H1 (cell line): ENCODE data around the gene DPP3. TPM values are rescaled to one million over a fixed set of nuclear protein-coding genes. Genes with fewer than 3 reads are reported as not detected.
A peak's percentile ranks its signal among the peaks of the same experiment; 100 is the strongest.

Experiments
- CTCF ChIA-PET: fragments of 300-600 bp; sonication (Branson Sonifier 250); formaldehyde crosslinking; loops from one replicate; lab custom pipeline; 2021; ENCODE audit not compliant: partially characterized antibody; lab: Charles Lee
- POLR2A ChIA-PET: fragments of 300-600 bp; sonication (Branson Sonifier 250); formaldehyde crosslinking; loops from one replicate; lab custom pipeline; 2021; ENCODE audit warnings: inconsistent platforms; ENCODE audit not compliant: partially characterized antibody; lab: Charles Lee
- DNase-seq, 2 experiments: peaks; one replicate each; pipeline versions ENCODE4 v3.0.0 to v3.0.0-alpha.2; 2010 to 2022; ENCODE audit warnings: low spot score in 2 of 2, low read depth in 1 of 2, mixed read lengths in 1 of 2
- FAIRE-seq: peaks from 2 replicates; lab custom pipeline; 2011; peaks lifted over from hg19 to GRCh38; lab: Jason Lieb, UNC
- H2AFZ ChIP-seq: 2 replicates; pipeline ENCODE4 v1.8.1; 2012; ENCODE audit warnings: low read length, inconsistent platforms
- H2AK5ac ChIP-seq: 2 replicates; pipeline ENCODE4 v1.6.1; 2013; ENCODE audit warnings: low read depth, low read length
- H2BK120ac ChIP-seq: replicated peaks from 2 replicates; pipeline ENCODE3; 2013; ENCODE audit warnings: low read depth, low read length, inconsistent platforms
- H2BK12ac ChIP-seq: 2 replicates; pipeline ENCODE4 v1.6.1; 2013; ENCODE audit warnings: low read depth, low read length
- H2BK15ac ChIP-seq: 2 replicates; pipeline ENCODE4 v1.6.1; 2013; ENCODE audit warnings: low read length
- H2BK20ac ChIP-seq: 2 replicates; pipeline ENCODE4 v1.6.1; 2013; ENCODE audit warnings: low read length
- H2BK5ac ChIP-seq: 2 replicates; pipeline ENCODE4 v1.6.1; 2013; ENCODE audit warnings: low read depth, low read length
- H3K14ac ChIP-seq: 2 replicates; pipeline ENCODE4 v1.6.1; 2013; ENCODE audit warnings: inconsistent platforms; ENCODE audit not compliant: insufficient read length
- H3K18ac ChIP-seq: 2 replicates; pipeline ENCODE4 v1.6.1; 2013; ENCODE audit warnings: low read length; ENCODE audit errors: extremely low read depth
- H3K23ac ChIP-seq: 2 replicates; pipeline ENCODE4 v1.6.1; 2013; ENCODE audit warnings: inconsistent platforms; ENCODE audit not compliant: insufficient read length
- H3K23me2 ChIP-seq: 2 replicates; pipeline ENCODE4 v1.6.1; 2013; ENCODE audit warnings: low read depth, low read length
- H3K27ac ChIP-seq: 2 replicates; pipeline ENCODE4 v1.6.1; 2011; ENCODE audit warnings: low read depth, low read length, inconsistent platforms
- H3K27me3 ChIP-seq, 4 experiments: replicated peaks in 1 of 4; 1 replicate in 1 of 4; 2 replicates in 3 of 4; pipeline versions ENCODE4 v1.6.1 to v1.8.1; 2011 to 2013; ENCODE audit warnings: low read length in 3 of 4, mild to moderate bottlenecking in 3 of 4, inconsistent platforms in 2 of 4, mixed read lengths in 2 of 4, moderate library complexity in 1 of 4; ENCODE audit not compliant: control insufficient read depth in 3 of 4, insufficient read depth in 3 of 4; ENCODE audit errors: extremely low read depth in 1 of 4
- H3K36me3 ChIP-seq, 4 experiments: 2 replicates each; pipeline versions ENCODE4 v1.6.1 to v1.8.1; 2011 to 2013; ENCODE audit warnings: mild to moderate bottlenecking in 4 of 4, low read length in 3 of 4, moderate library complexity in 2 of 4, control low read depth in 1 of 4, inconsistent platforms in 1 of 4; ENCODE audit not compliant: insufficient read depth in 4 of 4, control insufficient read depth in 2 of 4
- H3K4ac ChIP-seq: replicated peaks from 2 replicates; pipeline ENCODE3; 2013; ENCODE audit warnings: low read length, low read depth, mixed read lengths, inconsistent platforms; ENCODE audit not compliant: insufficient read length
- H3K4me1 ChIP-seq, 4 experiments: replicated peaks in 1 of 4; 1 replicate in 1 of 4; 2 replicates in 3 of 4; pipeline versions ENCODE4 v1.6.1 to v1.8.1; 2011 to 2013; ENCODE audit warnings: low read length in 3 of 4, inconsistent platforms in 2 of 4, mixed read lengths in 1 of 4; ENCODE audit not compliant: insufficient read depth in 4 of 4, control insufficient read depth in 3 of 4
- H3K4me2 ChIP-seq, 2 experiments: 2 replicates each; pipeline versions ENCODE4 v1.6.1 to v1.8.1; 2011 to 2013; ENCODE audit warnings: low read depth in 2 of 2, low read length in 2 of 2, control low read depth in 1 of 2, inconsistent platforms in 1 of 2, mild to moderate bottlenecking in 1 of 2; ENCODE audit not compliant: insufficient read depth in 1 of 2
- H3K4me3 ChIP-seq, 4 experiments: fragments of 200-600, 300-600 bp in 1 of 4; sonication (generic), shearing (Covaris generic), sonication (Bioruptor Twin) in 1 of 4; 2 replicates each; pipeline versions ENCODE4 v1.5.1 to v1.8.1; 2011 to 2016; ENCODE audit warnings: low read length in 4 of 4, low read depth in 3 of 4, control low read depth in 2 of 4, inconsistent platforms in 2 of 4, mild to moderate bottlenecking in 2 of 4, mixed read lengths in 1 of 4, moderate library complexity in 1 of 4; ENCODE audit not compliant: insufficient read depth in 2 of 4; ENCODE audit errors: extremely low read depth in 1 of 4
- H3K56ac ChIP-seq: replicated peaks from 2 replicates; pipeline ENCODE3; 2013; ENCODE audit warnings: low read depth, mild to moderate bottlenecking, mixed read lengths, low read length, inconsistent platforms; ENCODE audit not compliant: insufficient read length
- H3K79me1 ChIP-seq: 2 replicates; pipeline ENCODE4 v1.6.1; 2013; ENCODE audit warnings: low read depth, low read length, control low read depth
- H3K79me2 ChIP-seq, 2 experiments: 2 replicates each; pipeline versions ENCODE4 v1.6.1 to v1.8.1; 2012 to 2013; ENCODE audit warnings: low read length in 2 of 2, mild to moderate bottlenecking in 2 of 2, inconsistent platforms in 1 of 2; ENCODE audit not compliant: insufficient read depth in 2 of 2, control insufficient read depth in 1 of 2
- H3K9ac ChIP-seq, 4 experiments: replicated peaks in 1 of 4; 1 replicate in 1 of 4; 2 replicates in 3 of 4; pipeline versions ENCODE4 v1.6.1 to v1.8.1; 2011 to 2013; ENCODE audit warnings: low read depth in 3 of 4, low read length in 3 of 4, control low read depth in 2 of 4, mild to moderate bottlenecking in 2 of 4, moderate library complexity in 2 of 4, inconsistent platforms in 1 of 4; ENCODE audit errors: extremely low read depth in 1 of 4
- H3K9me3 ChIP-seq, 2 experiments: 2 replicates each; pipeline versions ENCODE4 v1.6.1 to v1.8.1; 2012 to 2013; ENCODE audit warnings: mild to moderate bottlenecking in 2 of 2, moderate library complexity in 2 of 2, control low read depth in 1 of 2, inconsistent platforms in 1 of 2, low read depth in 1 of 2, low read length in 1 of 2, mixed read lengths in 1 of 2; ENCODE audit not compliant: insufficient read depth in 2 of 2
- H4K20me1 ChIP-seq, 2 experiments: replicated peaks in 1 of 2; 2 replicates each; pipeline versions ENCODE3 to v1.8.1; 2011 to 2013; ENCODE audit warnings: inconsistent platforms in 2 of 2, low read length in 2 of 2, mild to moderate bottlenecking in 1 of 2; ENCODE audit not compliant: insufficient read depth in 2 of 2, control insufficient read depth in 1 of 2
- H4K5ac ChIP-seq: 2 replicates; pipeline ENCODE4 v1.6.1; 2013; ENCODE audit warnings: low read length, low read depth, mixed read lengths, inconsistent platforms; ENCODE audit not compliant: insufficient read length
- H4K8ac ChIP-seq: 2 replicates; pipeline ENCODE4 v1.8.0; 2013; ENCODE audit warnings: mild to moderate bottlenecking, moderate library complexity, low read length, inconsistent platforms; ENCODE audit not compliant: insufficient read depth; ENCODE audit errors: extremely low read depth
- H4K91ac ChIP-seq: replicated peaks from 2 replicates; pipeline ENCODE3; 2013; ENCODE audit warnings: low read length, mixed read lengths, inconsistent platforms; ENCODE audit not compliant: insufficient read length
- POLR2A ChIP-seq, 2 experiments: IDR thresholded peaks; 1 replicate in 1 of 2; 2 replicates in 1 of 2; pipeline ENCODE4 v1.6.1; 2011; ENCODE audit warnings: low read depth in 2 of 2, low read length in 2 of 2, mild to moderate bottlenecking in 2 of 2; ENCODE audit errors: control extremely low read depth in 1 of 2
- SAP30 ChIP-seq: fragments of 300-600 bp; sonication (generic); IDR thresholded peaks from 2 replicates; pipeline ENCODE4 v1.7.1; 2012; ENCODE audit warnings: low read length, moderate library complexity, mild to moderate bottlenecking, inconsistent platforms; ENCODE audit not compliant: insufficient read depth, insufficient replicate concordance
- WGBS, 2 experiments: shearing (Covaris generic) in 1 of 2; methylation state at CpG; one replicate each; pipeline versions ENCODE4 v1.1.6 to v1.1.7; 2013 to 2015; ENCODE audit warnings: low lambda C conversion rate in 2 of 2, mixed read lengths in 2 of 2, inconsistent platforms in 1 of 2, low coverage in 1 of 2, missing lambda C conversion rate in 1 of 2; ENCODE audit not compliant: insufficient replicate concordance in 2 of 2, insufficient coverage in 1 of 2, insufficient read length in 1 of 2; ENCODE audit errors: extremely low coverage in 1 of 2, missing lambda C conversion rate in 1 of 2; 5-methylcytosine and 5-hydroxymethylcytosine counted together
- polyA plus RNA-seq, 7 experiments: library from polyadenylated mRNA; depleted of rRNA in 3 of 7; stranded (reverse) in 5 of 7; unstranded in 2 of 7; fragments of >200 nt in 5 of 7; fragments of 200-250 nt in 2 of 7; gene quantifications; 1 replicate in 5 of 7; 2 replicates in 1 of 7; 4 replicates in 1 of 7; pipeline versions ENCODE4 v1.2.1 to v1.2.3, GENCODE V29; 2011 to 2013; ENCODE audit warnings: missing spikeins in 2 of 7, mixed read lengths in 2 of 7
- total RNA-seq: library from RNA; stranded (reverse); fragmentation: NEBNext Ultra II Directional; extraction: Animal tissue kit (Norgen Biotek cat#: 25700); gene quantifications from 2 replicates; pipeline ENCODE4 v1.2.1, GENCODE V29; 2021

The DPP3 gene
- total and polyA plus RNA-seq, 2 of the 8 experiments (the other 6 are each of a cell fraction or from before 2014, with no cell fraction given): 75.1 to 82.7 TPM

- Histone ChIP-seq H3K14ac (no peak overlapping the region), H4K91ac (no peak overlapping the region), H3K4ac (no peak overlapping the region), H2BK20ac (no peak overlapping the region), H3K18ac (no peak overlapping the region), H3K36me3 (peaks cover 0 to 3% (median 0%) of the 10 kb centered on the region in 4 experiments; a peak in 3 of 8 replicates), H3K79me1 (no peaks in the 10 kb centered on the region; the same call in 1 of the 2 replicates), H3K27ac (peak overlapping the region; percentile 63; the same call in 1 of the 2 replicates), H4K20me1 (peaks cover 0 to 3% of the 10 kb centered on the region in 2 experiments), H2BK15ac (no peak overlapping the region), H4K5ac (no peak overlapping the region), H3K56ac (no peak overlapping the region), H3K4me1 (peaks cover 0 to 1% (median 0%) of the 10 kb centered on the region in 4 experiments; a peak in 1 of 7 replicates), H3K4me2 (peak overlapping the region; percentile 56 to 86), H3K9me3 (no peaks in the 10 kb centered on the region), H3K9ac (peak overlapping the region in 3 of 4 experiments; percentile 73 to 80 (median 74); a peak in 6 of 7 replicates), H3K79me2 (peaks cover 0 to 9% of the 10 kb centered on the region in 2 experiments; a peak in 1 of 4 replicates), H2BK12ac (no peak overlapping the region), H4K8ac (no peak overlapping the region), H3K23ac (no peak overlapping the region), H2AFZ (peak overlapping the region; percentile 89; the same call in 1 of the 2 replicates), H3K4me3 (peak overlapping the region; percentile 61 to 98 (median 97)), H2AK5ac (0 out of 2 replicates have a peak overlapping the region, but pooled peaks have one; percentile 14), H2BK5ac (no peak overlapping the region; the same call in 1 of the 2 replicates), H3K27me3 (no peaks in the 10 kb centered on the region), H3K23me2 (no peaks in the 10 kb centered on the region; the same call in 1 of the 2 replicates), H2BK120ac (no peak overlapping the region)
- TF ChIP-seq POLR2A (IDR thresholded peaks at IDR 0.05; ENCODE audit: control extremely low read depth in 1 of 2, low read depth in 2 of 2, low read length in 2 of 2): no peak
- TF ChIP-seq SAP30: peak; percentile 19
- DNase-seq (no peak), FAIRE-seq (no peak)
- ChIA-PET POLR2A (interaction anchor here (0.8 to 3.9 kb wide), 12 partner anchors 9 to 194 kb away, joined by 3 to 26 read pairs (median 4); partner anchors contain the start of genes DPP3 and ZDHHC24), CTCF (interaction anchor here (1.0 to 3.0 kb wide), 4 partner anchors 16 to 162 kb away, joined by 3 to 15 read pairs (median 4); no protein-coding TSS in a partner anchor)
- WGBS, 2 experiments: 14% methylated on average over 5 of the region's 5 CpGs; no CpG with 5 or more reads in 1 of the 2 experiments
These were observed 30.7 kb downstream of the DPP3 start for GRCh38 chr11:66510990-66511339.
